Uterine smooth muscle cell (primary cell): ENCODE data around the gene PGBD2. TPM values are rescaled to one million over a fixed set of nuclear protein-coding genes. Genes with fewer than 3 reads are reported as not detected.

Experiments used
- total RNA-seq: library from RNA; depleted of rRNA; stranded (reverse); fragments of >200 nt; gene quantifications from 2 replicates; pipeline ENCODE4 v1.2.3, GENCODE V29; 2014

PGBD2 gene
- total RNA-seq: 4.6 and 7.2 TPM in 2 replicates

DNA sequence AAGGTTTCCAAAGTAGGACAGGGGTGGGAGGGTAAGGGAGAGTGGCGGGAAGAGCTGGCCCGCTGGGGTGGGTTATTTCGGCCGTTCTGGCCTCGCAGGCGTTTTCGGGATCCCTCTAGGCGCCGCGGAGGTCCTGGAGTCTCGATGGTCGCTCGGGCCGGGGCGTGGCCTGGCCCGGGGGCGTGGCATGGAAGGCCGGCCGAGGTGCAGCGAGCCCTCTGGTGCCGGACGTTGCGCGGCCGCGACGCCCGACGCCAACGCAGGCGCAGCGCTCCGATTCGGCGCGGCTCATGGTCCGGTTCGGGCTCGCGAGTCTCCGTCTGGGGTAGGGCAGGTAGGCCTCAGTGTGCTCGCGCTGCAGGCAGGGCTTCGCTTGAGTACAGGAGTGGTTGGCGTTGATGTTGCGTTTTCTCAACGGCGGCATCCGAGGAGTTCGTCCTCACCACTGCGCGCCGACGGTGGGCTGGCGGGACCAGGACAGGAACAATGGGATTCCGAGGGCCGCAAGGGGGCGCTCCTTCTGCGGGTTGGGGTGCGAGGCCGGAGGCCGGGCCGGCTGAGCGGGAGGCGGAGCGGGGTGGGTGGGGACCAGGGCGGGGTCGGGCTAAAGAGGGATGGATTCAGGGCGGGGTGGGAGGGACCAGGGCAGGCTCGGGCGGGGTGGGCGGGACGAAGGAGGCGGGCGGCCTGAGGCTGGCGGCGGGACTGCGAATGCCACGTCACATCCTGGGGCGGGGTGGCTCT, at the start of gene PGBD2:
Gene PGBD2, plus strand, starts transcription at position 227 of the 744 bp plus-strand sequence. CDS start 7,628 bp downstream, outside the sequence.

GRCh38 chr1:248858891-248859889, 46.8 kb upstream of the PGBD2 start, which contains the start of gene ZNF692:
Gene ZNF692, minus strand, starts transcription at chr1:248859085. Its CDS starts 776 bp downstream, at chr1:248858309.

Other genes with a start within 250 kb of the PGBD2 start
- not detected in 2 replicates for gene OR14I1, start 203.5 kb upstream of the PGBD2 start, total RNA-seq
- gene LYPD8, start 150.5 kb upstream of the PGBD2 start, total RNA-seq: not detected in 2 replicates
- 38.9 and 48.5 TPM in 2 replicates for gene SH3BP5L, start 80.3 kb upstream of the PGBD2 start, total RNA-seq
- gene ZNF672, start 68.0 kb upstream of the PGBD2 start, total RNA-seq: 15.9 and 18.6 TPM in 2 replicates
- gene ZNF692, start 47.1 kb upstream of the PGBD2 start, total RNA-seq: 24.9 and 35.0 TPM in 2 replicates